WERI-Rb-1 (cell line): ENCODE data around the gene SORBS1.

Experiments
- DNase-seq: peaks from one replicate; pipeline ENCODE4 v3.0.0-alpha.2; 2020
- H3K27ac ChIP-seq: fragments of 250-450 bp; sonication (Bioruptor Pico); 2 replicates; pipeline ENCODE4 v1.5.1; 2020; ENCODE audit warnings: mild to moderate bottlenecking, moderate library complexity
- H3K27me3 ChIP-seq: fragments of 250-450 bp; sonication (Bioruptor Pico); 2 replicates; pipeline ENCODE4 v1.5.1; 2021; ENCODE audit warnings: mild to moderate bottlenecking, low read depth, moderate library complexity; ENCODE audit not compliant: insufficient read depth, severe bottlenecking
- H3K36me3 ChIP-seq: fragments of 250-450 bp; sonication (Bioruptor Pico); 2 replicates; pipeline ENCODE4 v1.5.1; 2020; ENCODE audit warnings: mild to moderate bottlenecking, moderate library complexity
- H3K4me3 ChIP-seq: 2 replicates; pipeline ENCODE4 v1.5.1; 2011; ENCODE audit warnings: low read depth, mild to moderate bottlenecking, control low read depth, low read length
- H3K9me3 ChIP-seq: fragments of 250-450 bp; sonication (Bioruptor Pico); 2 replicates; pipeline ENCODE4 v1.5.1; 2021; ENCODE audit warnings: mild to moderate bottlenecking, moderate library complexity; ENCODE audit not compliant: severe bottlenecking
- TF ChIP-seq, protein P1 (sequence below): IDR thresholded peaks from 2 replicates; pipeline ENCODE4 v1.5.1; 2011; ENCODE audit warnings: low read depth, mild to moderate bottlenecking, control low read depth, inconsistent platforms, low read length

Gene SORBS1

DNA sequence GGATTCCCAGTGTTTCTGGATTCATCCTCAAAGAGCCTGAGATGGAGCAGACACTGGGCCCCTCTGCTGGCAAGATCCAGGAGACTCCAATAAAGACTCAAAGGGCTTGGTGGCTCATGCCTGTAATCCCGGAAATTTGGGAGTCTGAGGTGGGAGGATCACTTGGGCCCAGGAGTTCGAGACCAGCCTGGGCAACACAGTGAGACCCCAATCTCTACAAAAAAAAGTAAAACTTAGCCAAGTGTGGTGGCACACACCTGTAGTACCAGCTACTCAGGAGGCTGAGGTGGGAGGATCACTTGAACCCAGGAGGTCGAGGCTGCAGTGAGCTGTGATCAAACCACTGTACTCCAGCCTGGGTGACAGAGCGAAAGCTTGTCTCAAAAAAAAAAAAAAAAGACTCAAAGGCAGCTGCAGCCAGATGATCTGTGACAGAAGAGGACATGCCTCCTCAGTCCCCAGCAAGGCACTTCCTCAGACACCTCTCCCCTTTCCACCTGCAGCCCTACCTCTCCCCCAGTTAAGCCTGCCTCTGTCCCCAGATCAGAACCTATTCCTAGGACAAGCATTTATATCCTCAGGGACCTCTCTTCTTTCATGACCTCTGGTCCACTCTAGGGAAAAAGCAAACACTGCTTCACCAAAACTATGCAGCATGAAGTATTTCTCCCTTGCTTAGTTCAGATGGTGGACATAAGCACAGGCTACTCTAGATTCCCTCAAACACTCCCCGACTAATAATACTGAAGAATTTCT lies 298.2 kb downstream of the SORBS1 start:
- H3K4me3 ChIP-seq, result no peak overlapping the region
- peaks cover 74% of the 10 kb centered on the region for H3K36me3 ChIP-seq
- H3K27ac ChIP-seq, result no peak overlapping the region
- TF ChIP-seq, protein P1, sequence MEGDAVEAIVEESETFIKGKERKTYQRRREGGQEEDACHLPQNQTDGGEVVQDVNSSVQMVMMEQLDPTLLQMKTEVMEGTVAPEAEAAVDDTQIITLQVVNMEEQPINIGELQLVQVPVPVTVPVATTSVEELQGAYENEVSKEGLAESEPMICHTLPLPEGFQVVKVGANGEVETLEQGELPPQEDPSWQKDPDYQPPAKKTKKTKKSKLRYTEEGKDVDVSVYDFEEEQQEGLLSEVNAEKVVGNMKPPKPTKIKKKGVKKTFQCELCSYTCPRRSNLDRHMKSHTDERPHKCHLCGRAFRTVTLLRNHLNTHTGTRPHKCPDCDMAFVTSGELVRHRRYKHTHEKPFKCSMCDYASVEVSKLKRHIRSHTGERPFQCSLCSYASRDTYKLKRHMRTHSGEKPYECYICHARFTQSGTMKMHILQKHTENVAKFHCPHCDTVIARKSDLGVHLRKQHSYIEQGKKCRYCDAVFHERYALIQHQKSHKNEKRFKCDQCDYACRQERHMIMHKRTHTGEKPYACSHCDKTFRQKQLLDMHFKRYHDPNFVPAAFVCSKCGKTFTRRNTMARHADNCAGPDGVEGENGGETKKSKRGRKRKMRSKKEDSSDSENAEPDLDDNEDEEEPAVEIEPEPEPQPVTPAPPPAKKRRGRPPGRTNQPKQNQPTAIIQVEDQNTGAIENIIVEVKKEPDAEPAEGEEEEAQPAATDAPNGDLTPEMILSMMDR, result no peak
- H3K9me3 ChIP-seq, result no peaks in the 10 kb centered on the region
- no peaks in the 10 kb centered on the region for H3K27me3 ChIP-seq
- DNase-seq, result no peak

DNA sequence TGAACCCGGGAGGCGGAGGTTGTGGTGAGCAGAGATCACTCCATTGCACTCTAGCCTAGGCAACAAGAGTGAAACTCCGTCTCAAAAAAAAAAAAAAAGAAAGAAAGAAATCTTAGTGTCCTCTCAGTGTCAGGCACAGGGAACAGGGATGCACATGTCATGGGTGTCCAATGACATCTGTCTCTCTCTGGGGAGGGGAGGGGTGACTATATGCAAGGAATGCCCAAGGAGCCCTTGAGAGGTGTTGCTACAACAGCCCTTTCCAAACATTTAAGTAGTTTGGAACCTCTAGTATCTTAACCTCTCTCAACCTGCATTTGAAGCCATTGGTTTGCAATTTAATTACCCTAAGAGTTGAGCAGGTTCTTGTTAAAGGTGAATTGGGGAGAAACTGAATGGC lies 299.2 kb downstream of the SORBS1 start:
- TF ChIP-seq, protein P1, result no peak
- H3K36me3 ChIP-seq, result peaks cover 70% of the 10 kb centered on the region
- H3K27me3 ChIP-seq, result no peaks in the 10 kb centered on the region
- H3K9me3 ChIP-seq, result no peaks in the 10 kb centered on the region
- no peak overlapping the region for H3K4me3 ChIP-seq
- no peak for DNase-seq
- H3K27ac ChIP-seq, result no peak overlapping the region
